IPS DF 19.7 (cell line): ENCODE data around the gene SPRY4.
A peak's percentile ranks its signal among the peaks of the same experiment; 100 is the strongest.
"Not testable (repeated sequence)": the region's sequence is repeated elsewhere in the genome, so short reads cannot be mapped to it uniquely, and the experiment has no call there.

Experiments
- DNase-seq: peaks from one replicate; pipeline ENCODE4 v3.0.0-alpha.2; 2013; ENCODE audit warnings: low read depth, low spot score

The SPRY4 gene

GRCh38 chr5:142334538-142334937 is 9.7 kb upstream of the SPRY4 start:
- no peak for DNase-seq

DNA sequence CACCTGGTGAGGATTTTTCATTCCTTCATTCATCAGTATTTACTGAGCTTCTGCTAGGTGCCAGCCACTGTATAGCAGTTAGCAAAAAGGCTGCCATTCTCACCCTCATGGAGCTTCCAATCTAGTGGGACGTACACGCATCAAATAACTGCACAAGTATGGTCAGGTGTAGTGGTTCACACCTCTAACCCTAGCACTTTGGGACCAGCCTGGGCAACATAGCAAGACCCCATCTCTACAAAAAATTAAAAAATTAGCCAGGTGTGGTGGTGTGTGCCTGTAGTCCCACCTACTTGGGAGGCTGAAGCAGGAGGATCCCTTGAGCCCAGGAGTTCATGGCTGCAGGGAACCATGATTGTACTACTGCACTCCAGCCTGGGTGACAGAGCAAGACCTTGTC is 8.9 kb upstream of the SPRY4 start:
- DNase-seq = not testable (repeated sequence)

DNA sequence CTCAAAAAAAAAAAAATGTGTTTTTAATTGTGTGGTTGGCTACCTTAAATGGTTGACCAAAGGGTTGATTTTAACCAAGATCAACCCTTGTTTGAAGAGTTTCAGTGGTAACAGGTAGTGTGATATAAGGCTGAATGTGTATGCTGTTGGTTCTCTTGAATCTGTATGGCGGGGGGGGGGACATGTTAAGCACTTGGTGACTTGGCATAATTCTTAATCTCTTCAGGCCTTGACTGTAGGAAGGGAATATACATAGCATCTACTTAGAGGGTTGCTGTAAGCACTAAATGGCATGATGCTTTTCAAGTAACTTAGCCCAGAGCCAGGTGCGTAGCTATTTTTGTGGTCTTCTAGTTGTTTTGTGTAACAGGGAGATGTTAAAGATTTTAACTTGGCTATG is 5.6 kb upstream of the SPRY4 start:
- no peak for DNase-seq

DNA sequence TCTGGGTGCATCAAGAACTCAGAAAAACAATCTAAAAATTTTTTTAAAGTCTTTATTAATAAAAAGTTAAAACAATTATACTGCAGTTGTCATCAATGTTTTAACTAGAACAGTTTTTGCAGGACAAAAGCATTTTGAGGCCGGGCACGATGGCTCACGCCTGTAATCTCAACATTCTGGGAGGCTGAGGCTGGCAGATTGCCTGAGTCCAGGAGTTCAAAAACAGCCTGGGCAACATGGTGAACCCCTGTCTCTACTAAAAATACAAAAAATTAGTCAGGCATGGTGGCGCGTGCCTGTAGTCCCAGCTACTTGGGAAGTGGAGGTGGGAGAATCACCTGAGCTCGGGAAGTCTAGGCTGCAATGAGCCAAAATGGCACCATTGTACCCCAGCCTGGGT is 5.2 kb upstream of the SPRY4 start:
- no peak for DNase-seq

GRCh38 chr5:142327111-142327842 is 2.5 kb upstream of the SPRY4 start:
- no peak for DNase-seq

DNA sequence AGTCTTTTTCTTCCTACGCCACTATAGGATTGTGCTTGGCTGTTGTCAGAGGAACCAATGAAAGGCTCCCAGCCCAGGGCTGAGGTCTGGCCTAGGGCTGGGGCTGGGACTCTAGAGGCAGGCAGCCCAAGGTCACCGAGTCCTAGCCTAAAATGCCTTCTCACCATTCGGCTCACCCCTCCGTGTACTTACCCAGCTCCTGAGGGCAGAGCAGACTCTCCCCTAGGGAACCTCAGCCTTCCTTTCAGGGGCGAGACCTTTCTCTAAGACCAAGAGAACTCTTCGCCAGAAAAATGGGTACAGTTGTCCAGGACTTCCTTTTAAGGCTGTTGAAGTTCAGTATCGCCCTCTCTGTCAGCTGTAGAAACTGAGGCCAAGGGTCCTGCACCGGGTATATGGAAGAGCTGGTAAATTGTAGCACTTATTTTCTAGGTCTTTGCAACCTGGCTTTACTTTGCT is 1.7 kb upstream of the SPRY4 start:
- DNase-seq = no peak

DNA sequence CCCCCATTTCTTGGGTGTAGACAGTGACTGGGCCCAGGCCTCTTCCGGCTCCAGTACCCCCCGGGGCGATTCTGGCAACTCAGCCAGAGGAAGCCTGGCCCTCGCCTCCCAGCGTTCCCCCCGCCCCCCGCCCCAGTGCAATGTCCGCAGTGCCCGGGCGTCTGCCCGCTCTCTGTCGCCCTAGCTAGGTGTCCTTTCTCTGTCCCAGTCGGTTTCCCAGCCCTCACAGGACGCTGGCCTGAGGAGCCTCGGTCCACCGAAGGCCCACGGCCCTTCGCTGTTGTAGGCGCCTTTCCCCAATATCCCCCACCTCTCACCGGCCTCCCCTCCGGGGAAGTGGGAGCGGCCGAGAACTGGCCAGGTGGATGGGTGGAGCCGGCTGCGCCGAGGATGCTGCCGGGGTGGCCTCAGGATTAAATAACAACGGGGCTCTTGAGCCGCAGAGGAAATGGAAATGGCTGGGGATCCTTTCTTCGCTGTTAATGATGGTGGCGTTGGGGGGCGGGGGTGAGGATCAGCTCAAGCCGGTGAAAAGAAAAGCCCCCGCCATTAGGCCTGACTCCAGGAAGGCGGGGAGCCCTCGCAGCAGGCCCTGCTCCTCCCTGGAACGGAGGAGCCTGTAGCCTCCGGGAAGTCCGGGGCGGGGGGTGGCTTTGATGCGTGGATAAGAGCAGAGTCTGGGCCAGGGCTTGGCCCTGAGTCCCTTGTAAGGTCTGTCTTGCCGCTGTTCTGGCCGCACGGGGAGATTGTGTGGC is 1.1 kb upstream of the SPRY4 start:
- DNase-seq = peak; percentile 61

DNA sequence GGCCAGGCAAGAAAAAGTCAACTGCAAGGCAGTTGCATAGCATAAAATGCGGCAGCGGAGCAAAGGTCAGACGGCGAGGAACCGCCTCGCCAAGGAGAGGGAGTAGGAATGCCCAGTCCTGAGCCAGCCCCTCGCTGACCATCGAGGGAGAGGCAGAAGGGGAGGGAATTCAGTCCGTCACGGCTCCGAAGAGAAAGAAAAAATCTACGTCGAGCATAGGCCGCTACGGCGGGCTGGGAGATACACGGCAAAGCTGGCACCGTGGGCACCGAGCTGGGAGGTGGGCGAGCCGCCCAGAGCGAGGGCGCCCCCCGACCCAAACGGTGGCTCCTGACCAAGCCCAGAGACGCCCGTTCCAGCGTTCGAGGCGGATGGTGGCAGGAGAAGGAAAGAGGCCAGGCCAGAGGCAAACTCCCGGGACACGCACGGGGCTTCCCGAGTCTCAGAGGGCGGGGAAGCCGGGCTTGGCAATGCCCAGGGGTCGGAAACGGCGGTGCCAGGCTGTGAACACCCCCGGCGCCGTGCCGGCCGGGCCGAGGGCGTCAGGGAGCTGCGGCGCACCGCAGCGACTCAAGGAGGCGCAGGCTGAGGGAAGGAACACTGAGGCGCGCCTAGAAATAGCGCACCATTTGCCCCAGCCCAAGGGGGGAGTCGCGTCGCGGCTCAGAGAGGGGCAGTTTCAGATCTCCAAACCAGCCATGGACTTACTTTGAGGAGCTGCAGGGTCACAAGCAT is 518 bp downstream of the SPRY4 start:
- no peak for DNase-seq

- no peak for DNase-seq
Measured at GRCh38 chr5:142323480-142324135, 1.2 kb downstream of the SPRY4 start.

- DNase-seq = no peak
Measured at GRCh38 chr5:142322747-142323479, 1.9 kb downstream of the SPRY4 start.

GRCh38 chr5:142322403-142322746 is 2.4 kb downstream of the SPRY4 start:
- no peak for DNase-seq

- no peak for DNase-seq
Measured at GRCh38 chr5:142320851-142321560, 3.8 kb downstream of the SPRY4 start.

GRCh38 chr5:142320430-142320738 is 4.4 kb downstream of the SPRY4 start:
- DNase-seq = no peak

DNA sequence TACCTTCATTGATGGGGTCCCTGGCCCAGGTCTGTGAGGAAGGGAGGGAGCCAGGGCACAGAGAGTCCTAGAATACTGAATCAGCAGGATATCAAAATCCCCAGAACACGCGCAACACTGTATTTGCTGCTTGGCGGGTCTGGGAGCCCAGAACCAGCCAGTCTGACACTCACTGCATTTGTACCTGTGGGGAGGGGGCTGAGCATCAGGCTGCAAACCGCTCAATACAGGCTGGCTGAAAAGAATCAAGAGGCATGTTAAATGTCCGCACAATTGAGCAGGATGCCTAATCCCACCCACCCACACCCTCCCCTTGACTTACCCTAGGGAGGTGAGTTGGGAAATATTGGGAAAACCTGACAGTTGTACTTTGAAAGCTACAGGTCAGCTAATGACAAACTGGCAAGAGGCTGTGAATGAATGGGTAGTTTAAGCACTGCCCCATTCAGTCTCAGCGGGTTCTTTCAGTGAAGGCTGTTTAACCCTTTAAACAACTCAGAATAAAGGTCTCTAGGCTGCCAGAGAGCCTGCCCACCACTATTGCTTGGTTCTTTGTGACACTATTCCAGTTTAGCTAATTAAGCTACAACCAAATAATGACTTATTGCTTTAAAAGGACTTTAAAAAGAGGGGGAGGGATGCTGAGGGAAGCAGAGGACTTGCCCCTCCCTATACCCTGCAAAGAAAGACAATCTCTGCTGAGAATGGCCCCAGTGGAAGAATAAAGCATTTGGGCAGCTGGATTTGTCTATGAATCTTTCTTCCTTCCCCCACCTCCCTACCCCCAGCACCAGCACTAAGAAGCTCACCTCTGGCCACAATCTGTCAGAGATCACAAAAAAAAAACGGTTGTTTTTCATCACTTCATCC is 5.0 kb downstream of the SPRY4 start:
- DNase-seq = no peak

DNA sequence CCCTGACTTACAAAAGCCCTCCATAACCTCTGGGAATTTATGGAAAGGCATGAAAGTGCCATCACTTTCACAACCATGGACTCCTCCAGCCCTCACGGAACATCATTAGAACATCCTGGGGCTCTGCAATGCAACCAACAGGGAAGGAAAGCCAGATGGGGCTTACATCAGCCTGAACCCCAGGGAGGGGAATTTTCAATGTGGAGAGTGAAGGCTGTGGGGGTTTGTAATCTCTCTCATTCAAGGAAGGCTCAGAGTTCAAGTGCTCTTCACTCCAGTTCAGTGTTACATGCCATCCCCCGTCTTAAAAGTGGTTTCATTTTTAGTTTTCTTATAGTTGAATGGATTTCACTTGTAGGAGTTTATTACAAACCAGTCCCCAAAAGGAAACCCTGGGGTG is 5.7 kb downstream of the SPRY4 start:
- no peak for DNase-seq

- DNase-seq = no peak
Measured at GRCh38 chr5:142317753-142318152, 7.1 kb downstream of the SPRY4 start.

GRCh38 chr5:142317173-142317572 is 7.6 kb downstream of the SPRY4 start:
- no peak for DNase-seq

- DNase-seq = no peak
Measured at GRCh38 chr5:142316681-142317080, 8.1 kb downstream of the SPRY4 start.

DNA sequence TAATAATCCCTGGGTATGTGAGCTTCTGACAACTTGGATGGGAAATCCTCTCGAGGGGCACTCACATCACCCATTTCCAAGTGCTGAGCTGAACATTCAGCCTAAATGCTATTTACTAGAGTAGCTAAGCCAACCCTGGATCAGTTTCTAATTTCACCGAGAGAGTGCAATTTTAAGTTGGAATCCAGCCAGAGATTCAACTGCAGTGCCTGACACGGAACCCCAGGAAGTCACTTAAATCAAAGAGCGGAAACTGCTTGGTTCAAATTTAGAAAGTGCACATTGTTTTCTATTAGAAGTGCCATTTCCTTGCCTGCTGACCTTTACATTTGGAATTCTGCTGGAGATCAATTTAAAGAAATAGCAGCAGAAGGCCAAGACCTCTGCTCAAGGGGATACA is 8.8 kb downstream of the SPRY4 start:
- DNase-seq = no peak
